ENCODE measurements around the gene EGFL7.

DNA sequence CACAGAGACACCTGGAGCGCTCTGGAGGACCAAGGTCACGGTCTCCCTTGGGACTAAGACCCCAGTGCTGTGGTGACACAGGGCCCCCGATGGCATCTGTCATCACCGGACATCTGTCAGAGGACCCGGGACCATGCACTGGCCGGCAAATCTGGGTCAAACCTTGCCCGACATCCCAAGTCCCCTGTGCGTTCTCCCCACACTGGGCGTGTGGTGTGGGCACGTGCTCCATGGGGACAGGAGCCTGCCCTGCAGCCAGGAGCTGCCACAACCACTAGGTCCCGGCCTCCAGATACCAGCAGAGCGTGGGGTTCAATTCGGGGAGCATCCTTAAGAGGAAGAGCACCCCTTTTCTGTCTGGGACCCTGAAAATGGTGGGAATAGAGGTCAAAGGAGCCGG lies 21.0 kb downstream of the EGFL7 start:
- TF ChIP-seq, protein P1, sequence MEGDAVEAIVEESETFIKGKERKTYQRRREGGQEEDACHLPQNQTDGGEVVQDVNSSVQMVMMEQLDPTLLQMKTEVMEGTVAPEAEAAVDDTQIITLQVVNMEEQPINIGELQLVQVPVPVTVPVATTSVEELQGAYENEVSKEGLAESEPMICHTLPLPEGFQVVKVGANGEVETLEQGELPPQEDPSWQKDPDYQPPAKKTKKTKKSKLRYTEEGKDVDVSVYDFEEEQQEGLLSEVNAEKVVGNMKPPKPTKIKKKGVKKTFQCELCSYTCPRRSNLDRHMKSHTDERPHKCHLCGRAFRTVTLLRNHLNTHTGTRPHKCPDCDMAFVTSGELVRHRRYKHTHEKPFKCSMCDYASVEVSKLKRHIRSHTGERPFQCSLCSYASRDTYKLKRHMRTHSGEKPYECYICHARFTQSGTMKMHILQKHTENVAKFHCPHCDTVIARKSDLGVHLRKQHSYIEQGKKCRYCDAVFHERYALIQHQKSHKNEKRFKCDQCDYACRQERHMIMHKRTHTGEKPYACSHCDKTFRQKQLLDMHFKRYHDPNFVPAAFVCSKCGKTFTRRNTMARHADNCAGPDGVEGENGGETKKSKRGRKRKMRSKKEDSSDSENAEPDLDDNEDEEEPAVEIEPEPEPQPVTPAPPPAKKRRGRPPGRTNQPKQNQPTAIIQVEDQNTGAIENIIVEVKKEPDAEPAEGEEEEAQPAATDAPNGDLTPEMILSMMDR (conservative IDR thresholded peaks at IDR 0.05 in 1 of 2, IDR thresholded peaks at IDR 0.05 in 1 of 2; ENCODE audit: low read depth in 1 of 2, low read length in 2 of 2), result no peak
- TF ChIP-seq EZH2 (IDR thresholded peaks at IDR 0.05; ENCODE audit: low read length, missing control alignments), result no peak

Data from fibroblast of lung (primary cell).